Jurkat, Clone E6-1 (cell line): ENCODE measurements around the gene LRMDA.

ENCODE experiments used
- DNase-seq: peaks from one replicate; pipeline ENCODE4 v3.0.0-alpha.2; 2011; ENCODE audit warnings: low read depth, low spot score
- H3K4me3 ChIP-seq: 2 replicates; pipeline ENCODE4 v1.5.1; 2011; ENCODE audit warnings: mild to moderate bottlenecking, low read length, control low read depth, moderate library complexity

LRMDA gene

GRCh38 chr10:76035206-76036110 is 604.0 kb downstream of the LRMDA start:
- no peak overlapping the region for H3K4me3 ChIP-seq
- DNase-seq, result no peak

DNA sequence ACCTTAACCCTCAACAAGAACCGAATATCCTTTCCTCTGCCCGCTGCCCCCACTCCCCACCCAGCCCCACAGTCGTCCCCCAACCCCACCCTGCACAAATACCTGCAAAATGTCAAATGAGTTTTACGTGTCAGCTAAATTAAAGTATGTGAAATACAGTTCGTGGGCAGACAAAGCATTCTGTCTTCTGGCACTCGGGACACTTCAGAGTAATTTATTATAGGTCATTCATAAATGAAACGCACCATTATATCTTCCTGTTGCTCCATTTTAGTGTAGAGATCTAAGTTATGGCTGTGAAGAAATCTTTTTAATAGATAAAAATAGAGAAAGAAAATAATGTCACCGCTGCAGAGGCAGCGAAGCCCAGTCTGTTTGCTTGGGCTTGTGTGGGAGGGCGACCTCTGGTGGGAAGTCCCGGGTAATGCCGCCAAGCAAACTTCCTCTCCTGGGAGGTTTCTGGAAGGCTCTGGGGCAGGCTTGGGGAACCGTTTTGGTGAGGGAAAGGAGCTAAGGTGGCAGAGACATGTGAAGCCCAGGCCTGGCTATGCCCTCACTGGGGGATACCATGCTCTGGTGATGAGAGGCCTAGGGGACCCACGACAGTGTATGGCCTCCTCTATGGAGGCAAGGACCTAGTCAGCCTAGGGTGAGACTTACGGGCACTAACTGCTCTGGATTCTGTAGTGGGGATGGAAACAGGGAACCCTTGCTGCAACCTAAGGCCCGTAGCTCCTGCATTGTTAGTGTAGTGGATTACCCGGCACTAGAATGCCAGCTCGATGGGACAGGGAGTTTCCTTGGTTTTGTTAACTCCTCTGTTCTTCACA is 604.9 kb downstream of the LRMDA start:
- DNase-seq, result peak; percentile 18
- no peak overlapping the region for H3K4me3 ChIP-seq

- no peak overlapping the region for H3K4me3 ChIP-seq
- no peak for DNase-seq
Measured at GRCh38 chr10:76036962-76037361, 605.5 kb downstream of the LRMDA start.

DNA sequence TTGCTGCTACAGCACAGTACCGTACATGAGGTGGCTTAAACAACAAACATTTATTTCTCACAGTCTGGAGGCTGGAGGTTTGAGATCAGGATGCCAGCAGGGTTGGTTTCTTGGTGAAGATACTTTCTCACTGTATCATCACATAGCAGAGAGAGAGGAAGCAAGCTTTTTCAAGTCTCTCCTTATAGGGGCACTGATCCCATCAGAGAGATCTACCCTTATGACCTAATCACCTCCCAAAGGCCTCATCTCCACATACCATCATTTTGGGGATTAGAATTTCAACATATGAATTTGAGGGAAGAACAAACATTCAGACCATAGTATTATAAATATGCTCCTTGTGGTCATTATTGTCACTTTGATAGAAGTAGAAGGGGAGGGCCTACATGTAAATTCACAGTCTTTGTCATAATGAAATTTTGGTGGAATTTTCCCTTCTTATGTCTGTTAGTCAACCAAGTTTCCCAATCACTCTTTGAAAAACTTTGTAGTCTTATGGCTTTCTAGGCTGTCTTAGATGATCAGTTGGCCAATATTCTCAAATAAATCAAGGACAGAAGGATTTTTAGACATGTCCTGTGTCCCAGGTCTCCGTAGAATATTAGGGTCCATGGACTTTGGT is 606.2 kb downstream of the LRMDA start:
- no peak overlapping the region for H3K4me3 ChIP-seq
- DNase-seq, result no peak

GRCh38 chr10:76038696-76039095 is 607.3 kb downstream of the LRMDA start:
- DNase-seq, result no peak
- H3K4me3 ChIP-seq, result no peak overlapping the region

GRCh38 chr10:76040107-76040829 is 608.8 kb downstream of the LRMDA start:
- no peak for DNase-seq

GRCh38 chr10:76040830-76041220 is 609.4 kb downstream of the LRMDA start:
- no peak overlapping the region for H3K4me3 ChIP-seq
- DNase-seq, result no peak

More at GRCh38 chr10:76040107-76040829, 608.8 kb downstream of the LRMDA start:
- no peak overlapping the region for H3K4me3 ChIP-seq

DNA sequence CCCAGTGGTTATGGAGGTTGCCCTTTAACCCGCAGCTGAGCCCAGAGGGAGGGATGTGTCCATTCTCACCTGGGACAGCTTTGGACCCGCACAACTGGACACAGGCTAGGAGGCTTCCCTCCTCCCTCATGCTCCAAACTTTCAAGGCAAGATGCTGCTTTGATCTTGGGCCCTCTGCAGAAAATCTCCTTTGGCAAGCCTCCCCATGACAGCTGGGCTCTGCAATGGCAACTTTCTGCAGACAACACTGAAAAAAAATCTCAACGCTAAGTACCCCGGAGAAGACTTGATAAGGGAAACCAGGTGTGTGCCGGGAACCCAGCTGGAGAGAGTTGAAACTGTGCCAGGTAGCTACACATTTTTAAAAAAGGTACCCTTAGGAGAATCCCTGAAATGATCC is 610.1 kb downstream of the LRMDA start:
- H3K4me3 ChIP-seq, result no peak overlapping the region
- DNase-seq, result no peak

GRCh38 chr10:76043261-76043660 is 611.8 kb downstream of the LRMDA start:
- DNase-seq, result no peak
- H3K4me3 ChIP-seq, result no peak overlapping the region

- H3K4me3 ChIP-seq, result no peak overlapping the region
- no peak for DNase-seq
Measured at GRCh38 chr10:76044751-76045150, 613.3 kb downstream of the LRMDA start.

DNA sequence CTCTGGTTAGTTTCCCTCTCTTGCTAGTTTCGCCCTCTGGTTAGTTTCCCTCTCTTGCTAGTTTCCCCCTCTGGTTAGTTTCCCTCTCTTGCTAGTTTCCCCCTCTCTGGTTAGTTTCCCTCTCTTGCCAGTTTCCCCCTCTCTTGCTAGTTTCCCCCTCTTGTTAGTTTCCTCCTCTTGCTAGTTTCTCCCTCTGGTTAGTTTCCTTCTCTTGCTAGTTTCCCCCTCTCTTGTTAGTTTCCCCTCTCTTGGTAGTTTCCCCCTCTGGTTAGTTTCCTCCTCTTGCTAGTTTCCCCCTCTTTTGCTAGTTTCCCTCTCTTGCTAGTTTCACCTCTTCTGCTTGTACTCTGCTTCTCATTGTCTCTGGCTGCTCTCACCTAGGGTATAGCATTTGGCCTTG is 613.8 kb downstream of the LRMDA start:
- no peak for DNase-seq
- no peak overlapping the region for H3K4me3 ChIP-seq

DNA sequence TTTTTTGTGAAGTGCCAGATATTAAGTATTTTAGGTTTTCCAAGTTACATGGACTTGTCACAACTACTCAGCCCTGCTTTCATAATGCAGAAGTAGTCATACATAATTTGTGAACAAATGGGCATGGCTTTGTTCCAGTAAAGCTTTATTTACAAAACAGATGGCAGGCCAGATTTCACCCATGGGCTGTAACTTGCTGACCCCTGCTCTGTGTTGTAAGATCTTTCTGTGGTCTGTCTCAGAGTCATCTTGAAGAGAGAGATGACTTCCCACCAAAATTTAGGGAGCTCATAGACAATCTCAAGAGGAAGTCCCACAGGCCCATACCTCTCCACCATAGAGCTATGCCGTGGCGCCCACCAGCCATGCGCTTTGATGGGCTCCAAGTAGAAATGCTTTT is 616.1 kb downstream of the LRMDA start:
- no peak for DNase-seq

DNA sequence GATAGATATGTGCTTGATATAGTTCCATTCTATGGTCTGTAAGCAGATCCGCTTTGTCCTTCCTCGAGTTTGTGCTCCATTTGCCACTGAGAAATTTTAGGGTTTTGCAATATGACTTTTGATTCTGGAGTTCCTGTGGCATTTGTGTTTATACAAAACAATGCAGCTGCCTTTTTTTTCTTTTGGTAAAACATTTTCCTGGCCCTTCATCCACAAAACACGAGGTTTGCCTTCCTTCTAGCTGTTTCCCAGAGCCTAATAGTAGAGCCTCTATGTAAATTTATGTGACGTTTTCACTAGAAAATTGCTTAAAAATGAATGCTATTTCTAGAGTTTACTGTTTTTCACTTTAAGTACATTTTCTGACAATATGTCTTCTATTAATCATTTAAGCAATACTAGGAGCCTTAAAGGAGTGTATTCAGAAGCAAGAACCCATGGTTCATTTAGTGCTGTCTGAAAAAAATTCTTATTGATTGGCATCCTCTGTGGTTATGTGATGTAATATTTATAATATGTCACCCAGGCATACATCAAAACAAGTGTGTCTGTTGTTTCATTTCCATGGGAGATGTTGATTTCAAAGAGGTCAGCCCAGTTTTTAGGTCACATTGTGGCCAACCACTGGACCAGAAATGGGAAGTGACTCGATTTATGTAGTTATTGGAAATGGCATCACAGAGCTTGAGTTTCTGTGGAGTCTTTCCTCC is 618.3 kb downstream of the LRMDA start:
- DNase-seq, result no peak
- H3K4me3 ChIP-seq, result no peak overlapping the region

More for the DNA sequence above, 616.1 kb downstream of the LRMDA start:
- no peak overlapping the region for H3K4me3 ChIP-seq

GRCh38 chr10:76050291-76050625 is 618.8 kb downstream of the LRMDA start:
- H3K4me3 ChIP-seq, result no peak overlapping the region
- DNase-seq, result no peak

DNA sequence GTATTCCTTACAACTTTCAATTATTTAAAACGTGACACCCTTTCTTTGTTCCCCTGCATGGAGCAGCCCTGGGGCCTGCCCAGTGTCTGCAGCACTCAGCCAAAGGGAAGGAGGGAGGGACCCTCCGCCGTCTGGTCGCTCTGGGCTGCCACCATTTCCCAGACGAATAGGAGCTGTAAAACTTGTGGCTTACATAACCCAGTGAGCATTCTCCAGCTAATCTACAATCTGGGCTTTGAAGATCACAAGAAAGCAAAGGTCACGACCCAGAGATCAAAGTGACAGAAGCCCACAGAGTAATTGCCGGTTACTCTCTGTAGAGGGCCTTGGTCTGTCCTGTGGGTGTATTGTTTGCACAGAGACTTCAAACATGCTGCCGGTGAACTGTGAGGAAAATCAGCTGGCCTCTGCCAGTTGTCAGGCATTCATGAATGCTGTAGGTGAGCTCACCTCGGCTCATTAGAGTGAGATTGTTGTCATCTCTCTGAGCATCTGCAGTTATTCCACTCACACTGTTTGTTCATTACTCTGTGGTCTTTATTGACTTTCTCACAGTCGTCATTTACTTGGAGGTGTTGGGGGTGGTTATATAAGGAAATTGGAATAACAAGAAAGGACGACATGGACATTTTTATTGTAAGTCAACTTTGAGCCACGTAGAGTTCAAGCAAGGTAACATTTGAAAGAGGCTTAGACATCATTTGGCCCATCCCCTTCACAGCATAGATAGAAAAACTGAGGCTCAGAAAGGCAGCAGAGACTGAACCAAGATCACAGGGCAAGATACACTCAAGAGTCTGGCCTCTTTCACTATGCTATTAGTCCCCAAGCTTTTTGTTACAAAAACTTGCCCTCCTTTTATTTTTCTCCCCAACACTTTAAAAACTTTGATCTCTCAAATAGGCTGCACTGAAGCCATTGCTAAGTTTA is 619.8 kb downstream of the LRMDA start:
- no peak overlapping the region for H3K4me3 ChIP-seq
- peak; percentile 63 for DNase-seq

DNA sequence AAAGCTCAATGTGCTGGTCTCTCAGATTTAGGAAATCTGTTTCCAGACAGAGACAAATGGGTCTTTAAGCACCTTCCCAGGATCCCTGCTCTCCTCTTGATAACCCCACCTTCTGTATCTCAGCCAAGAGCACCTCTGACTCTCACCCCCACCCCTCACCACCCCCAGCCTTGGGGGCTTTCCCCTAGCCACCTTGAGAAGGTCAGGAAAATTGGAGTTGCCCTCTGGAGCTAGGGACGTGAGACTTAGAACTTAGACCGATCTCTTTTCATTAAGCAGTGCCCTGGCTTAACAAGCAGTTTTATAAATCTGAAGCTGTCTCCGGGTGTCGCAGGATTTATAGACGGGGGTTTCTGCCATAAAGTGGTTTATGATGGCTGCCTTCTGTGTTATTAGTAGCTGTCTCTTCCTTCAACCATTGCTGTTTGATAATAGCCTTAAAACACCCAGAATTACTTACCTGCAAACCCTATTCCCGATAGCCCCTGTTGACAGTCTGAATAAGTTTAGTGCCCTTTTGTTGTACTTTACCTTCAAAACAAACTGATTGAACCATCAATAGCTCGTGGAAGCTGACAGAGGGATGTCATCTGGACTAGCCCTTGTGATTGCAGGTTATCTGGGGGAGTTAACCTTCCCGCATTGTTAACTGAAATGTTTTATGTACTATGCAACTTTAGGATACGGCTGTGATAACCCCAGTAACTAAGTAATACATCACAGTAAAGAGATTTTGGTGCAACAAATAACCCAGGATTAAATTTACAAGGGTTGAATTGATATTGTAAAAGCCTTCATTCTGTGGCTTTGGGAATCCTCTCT is 621.5 kb downstream of the LRMDA start:
- DNase-seq, result no peak
- no peak overlapping the region for H3K4me3 ChIP-seq

DNA sequence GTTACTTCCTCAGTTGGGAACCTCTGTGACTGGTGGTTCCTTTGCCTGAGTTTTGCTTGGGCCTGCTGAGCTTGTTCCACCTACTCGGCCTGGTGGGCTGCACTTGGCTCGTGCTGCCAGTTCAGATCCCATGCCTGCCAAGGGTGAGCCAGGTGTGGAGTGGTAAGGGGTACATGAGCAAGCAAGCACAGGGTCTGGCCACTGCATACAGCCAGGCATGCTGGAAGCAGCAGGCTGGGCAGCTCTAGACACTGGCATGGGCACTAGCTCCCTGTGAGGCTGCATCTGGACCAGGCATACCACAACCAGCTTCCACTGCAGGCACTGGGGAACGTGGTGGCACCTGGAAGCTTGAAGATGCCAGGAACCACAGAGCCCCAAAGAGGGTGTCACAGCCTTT is 624.0 kb downstream of the LRMDA start:
- no peak overlapping the region for H3K4me3 ChIP-seq
- no peak for DNase-seq
